Activated effector memory CD4-positive, alpha-beta T cell treated with anti-CD3 and anti-CD28 coated beads, Interleukin-2, amount 50 U/mL, for 16 hours (primary cell): ENCODE data around the gene AACS.
"Not testable (repeated sequence)": the region's sequence is repeated elsewhere in the genome, so short reads cannot be mapped to it uniquely, and the experiment has no call there.

Experiments used
- DNase-seq: peaks from one replicate; pipeline ENCODE4 v3.0.0-alpha.2; 2020

The AACS gene

DNA sequence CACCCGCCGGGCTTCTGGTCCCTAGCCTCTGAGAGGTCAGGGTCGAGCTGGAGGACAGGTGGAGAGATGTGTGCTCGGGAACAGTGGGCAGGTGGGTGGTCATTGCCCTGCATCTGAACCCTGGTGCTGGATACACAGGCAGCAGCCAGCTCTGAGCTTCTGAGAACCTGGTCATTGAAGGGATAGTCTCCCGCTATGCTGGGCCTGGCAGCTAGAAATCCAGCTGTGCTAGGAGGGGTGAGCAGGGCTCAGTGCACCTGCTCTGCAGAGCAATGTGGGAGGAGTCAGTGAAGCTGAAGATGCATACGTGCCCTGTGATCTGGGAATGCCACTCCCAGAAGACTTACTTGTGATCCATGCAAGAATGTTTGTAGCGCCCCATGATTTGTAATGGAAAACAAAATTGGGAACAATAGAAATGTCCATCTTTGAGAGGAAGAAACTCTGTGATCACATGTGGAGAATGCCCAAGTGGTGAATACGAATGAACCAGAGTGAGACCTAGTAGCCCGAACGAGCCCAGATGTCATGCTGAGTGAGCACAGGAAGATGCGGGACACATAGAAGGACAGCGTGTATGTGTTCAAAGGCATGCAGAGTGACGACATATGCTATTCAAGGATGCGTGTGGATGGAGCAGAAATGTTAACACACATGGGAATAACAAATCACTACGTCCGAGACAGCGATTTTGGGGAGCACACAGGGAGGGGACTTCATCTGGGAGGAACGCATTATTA lies 63.4 kb downstream of the AACS start:
- DNase-seq = no peak

DNA sequence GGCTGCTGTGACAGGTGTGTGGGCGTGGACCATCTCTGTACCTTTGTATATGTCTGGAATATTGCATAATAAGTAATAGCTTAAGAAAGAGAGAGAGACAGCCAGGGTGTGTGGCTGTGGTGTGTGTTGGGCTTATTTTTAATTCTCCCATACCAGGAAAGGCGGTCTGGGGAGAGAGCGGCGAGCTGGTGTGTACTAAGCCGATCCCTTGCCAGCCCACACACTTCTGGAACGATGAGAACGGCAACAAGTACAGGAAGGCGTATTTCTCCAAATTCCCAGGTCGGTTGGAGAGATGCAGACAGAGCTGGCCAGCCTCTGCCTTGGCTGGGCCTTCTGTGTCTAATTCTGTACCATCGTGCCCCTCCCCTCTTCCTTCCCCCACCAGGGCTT lies 63.9 kb downstream of the AACS start:
- DNase-seq = no peak

DNA sequence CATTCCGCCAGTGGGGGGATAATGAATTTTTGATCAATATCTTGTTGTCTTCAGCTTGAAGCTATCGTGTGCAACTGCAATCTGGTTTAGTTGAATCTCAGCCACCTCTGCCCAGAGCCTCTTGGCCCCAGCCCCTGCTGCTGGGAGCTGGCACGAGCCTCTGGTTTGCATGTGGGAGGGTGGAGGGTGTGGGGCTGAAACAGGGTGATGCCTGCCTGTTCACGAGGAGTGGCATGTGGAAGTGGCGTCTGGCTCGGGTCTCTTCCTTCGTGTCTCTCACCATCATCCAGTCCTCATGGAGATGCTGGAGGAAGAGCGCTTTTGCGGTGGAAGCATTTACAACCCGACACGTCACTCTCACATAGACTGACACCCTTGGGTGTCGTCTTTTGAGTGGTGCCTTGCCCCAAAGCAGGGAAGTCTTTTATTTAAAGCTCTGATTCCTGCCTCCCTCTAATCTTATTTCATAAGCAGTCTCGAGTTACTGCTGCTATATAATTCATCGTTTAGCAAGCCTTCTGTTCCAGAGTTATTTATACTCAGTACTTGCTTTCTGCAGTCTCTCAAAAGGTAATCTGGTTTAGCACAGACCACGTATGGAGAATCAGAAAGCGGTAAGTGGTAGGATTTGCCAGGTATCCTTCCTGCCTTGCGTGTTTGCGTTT lies 64.5 kb downstream of the AACS start:
- no peak for DNase-seq

DNA sequence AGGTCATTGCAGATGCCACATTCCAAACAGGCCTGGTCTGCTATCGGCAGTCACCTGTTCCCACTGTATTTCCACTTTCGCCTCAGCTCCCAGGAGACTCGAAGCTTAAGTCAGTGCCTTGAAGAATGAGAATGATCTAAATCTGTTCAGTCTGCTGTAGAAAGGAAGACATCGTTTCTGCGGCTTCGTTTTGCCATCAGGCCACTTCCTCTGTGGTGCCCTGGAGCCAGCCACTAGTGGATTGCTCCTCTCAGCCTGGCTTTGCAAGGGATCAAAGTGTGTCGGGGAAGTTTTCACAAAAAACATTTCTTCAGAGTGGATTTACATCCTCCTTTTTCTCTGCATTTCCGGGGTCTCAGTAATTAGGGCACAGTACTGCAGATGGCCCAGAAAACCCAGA lies 66.7 kb downstream of the AACS start:
- DNase-seq = no peak

DNA sequence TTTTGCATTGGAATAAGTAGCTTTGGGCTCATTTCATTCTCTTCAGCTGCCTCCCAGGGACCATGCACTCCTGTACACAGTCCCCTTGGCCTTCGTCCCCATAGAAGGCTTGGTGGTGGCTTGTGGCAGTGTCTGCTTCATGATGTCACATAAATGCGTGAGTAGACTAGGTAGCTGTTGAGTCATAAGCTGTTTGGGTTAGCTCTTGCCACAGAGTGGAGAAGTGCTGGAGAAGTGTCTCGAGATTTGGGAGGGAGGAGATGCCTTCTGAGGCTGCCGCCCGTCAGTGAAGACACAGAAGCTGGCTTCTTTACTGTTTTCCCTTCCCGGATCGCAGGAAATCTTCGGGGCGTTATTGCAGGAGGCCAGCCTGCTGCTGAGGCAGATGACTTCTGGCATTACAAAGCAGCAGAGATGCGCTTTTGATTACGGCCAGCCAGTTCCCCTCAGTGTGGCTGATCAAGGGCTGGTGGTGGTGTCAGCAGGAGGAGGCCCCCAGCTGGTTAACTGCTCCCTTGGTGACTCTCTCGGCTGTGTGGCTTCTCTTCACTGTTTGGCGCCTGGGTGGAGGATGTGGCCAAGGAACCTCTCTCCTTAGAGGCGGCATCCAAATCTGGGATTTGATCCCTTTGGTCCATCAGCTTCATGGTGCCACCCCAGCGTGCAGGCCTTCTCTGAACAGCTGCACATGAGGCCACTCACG lies 67.6 kb downstream of the AACS start:
- DNase-seq = no peak

DNA sequence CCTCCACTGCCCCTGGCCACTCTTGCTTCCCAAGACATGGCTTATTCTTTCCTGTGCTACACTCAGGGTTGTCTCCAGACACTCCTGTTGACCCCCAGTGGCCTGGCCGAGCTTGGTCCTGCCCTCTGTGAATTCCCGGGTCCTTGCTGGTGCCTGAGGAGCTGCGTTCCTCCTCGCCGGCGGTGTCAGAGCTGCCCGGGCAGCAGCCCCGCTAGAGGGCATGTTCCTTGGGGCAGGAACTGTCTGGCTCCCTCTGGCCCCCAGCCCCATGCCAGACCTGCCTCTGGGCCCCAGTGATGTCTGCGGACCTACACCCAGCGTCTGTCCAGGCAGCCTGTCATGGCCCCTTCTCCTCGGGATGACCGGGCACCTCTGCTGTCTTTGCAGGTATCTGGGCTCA lies 68.4 kb downstream of the AACS start:
- no peak for DNase-seq

DNA sequence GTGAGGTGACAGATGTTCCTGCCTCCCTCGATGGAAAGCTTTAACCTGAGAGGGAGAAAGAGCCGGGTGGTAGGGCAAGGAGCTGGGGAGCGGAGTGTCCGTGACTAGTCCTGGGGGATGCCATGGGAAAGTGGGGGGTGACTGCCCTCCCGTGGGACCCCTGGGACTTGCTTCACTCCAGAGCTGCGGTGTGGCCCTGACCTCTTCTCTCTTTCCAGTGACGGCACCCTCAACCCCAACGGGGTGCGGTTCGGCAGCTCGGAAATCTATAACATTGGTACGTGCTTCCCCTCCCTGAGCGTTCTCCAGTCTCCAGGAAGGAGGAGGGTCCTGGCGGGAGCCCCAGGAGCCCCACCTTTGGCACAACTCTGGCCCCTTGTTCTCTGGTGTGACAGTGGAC lies 69.3 kb downstream of the AACS start:
- DNase-seq = no peak

DNA sequence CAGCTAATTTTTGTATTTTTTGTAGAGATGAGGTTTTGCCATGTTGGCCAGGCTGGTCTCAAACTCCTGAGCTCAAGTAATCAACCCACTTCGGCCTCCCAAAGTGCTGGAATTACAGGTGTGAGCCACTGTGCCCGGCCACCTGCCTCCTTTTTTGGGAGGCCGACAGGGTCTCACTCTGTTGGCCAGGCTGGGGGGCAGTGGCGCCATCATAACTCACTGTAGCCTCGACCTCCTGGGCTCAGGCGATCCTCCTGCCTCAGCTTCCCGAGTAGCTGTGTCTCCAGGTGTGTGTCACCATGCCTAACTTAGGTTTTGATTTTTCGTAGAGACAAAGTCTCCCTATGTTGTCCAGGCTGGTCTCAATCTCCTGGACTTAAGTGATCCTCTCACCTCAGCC lies 70.7 kb downstream of the AACS start:
- DNase-seq = no peak

DNA sequence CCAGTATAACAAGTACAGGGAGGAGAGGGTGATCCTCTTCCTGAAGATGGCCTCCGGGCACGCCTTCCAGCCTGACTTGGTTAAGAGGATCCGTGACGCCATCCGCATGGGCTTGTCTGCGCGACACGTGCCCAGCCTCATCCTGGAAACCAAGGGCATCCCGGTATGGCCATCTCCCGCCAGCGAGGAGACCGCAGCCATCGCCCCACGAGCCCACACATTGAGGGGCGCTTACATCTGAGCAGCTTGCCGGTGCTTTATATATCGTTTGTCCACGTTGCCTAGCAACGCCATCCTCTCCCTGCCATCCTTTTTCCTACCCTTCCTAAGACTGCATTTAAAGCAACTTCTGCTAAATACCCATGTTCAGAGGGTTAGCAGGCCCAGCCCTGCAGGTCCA lies 71.5 kb downstream of the AACS start:
- no peak for DNase-seq

DNA sequence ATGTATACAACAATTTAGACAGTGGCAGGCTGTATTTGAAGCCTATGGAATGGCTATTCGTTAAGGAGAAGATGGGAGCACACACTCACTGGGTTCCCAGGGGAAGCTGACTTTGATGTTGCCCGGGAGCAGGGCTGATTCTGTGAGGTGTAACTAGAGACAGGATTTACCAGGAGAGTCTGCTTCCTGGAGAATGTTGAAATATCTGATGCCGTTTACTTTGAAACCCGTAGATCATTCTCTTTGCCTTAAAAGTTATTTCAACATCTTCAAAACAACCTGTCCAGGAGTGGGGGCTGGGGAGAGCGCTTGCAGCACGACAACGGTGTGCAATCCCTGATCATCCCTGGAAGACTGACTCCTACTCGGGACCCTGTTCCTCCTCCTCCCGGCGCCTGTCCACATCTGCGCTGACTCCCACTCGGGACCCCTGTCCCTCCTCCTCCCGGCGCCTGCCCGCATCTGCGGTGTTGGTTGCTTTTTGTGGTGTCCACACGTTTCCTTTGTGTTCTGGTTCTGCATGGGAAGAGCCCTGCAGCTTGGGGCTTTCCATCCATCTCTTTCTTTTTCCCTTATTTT lies 72.6 kb downstream of the AACS start:
- DNase-seq = no peak

DNA sequence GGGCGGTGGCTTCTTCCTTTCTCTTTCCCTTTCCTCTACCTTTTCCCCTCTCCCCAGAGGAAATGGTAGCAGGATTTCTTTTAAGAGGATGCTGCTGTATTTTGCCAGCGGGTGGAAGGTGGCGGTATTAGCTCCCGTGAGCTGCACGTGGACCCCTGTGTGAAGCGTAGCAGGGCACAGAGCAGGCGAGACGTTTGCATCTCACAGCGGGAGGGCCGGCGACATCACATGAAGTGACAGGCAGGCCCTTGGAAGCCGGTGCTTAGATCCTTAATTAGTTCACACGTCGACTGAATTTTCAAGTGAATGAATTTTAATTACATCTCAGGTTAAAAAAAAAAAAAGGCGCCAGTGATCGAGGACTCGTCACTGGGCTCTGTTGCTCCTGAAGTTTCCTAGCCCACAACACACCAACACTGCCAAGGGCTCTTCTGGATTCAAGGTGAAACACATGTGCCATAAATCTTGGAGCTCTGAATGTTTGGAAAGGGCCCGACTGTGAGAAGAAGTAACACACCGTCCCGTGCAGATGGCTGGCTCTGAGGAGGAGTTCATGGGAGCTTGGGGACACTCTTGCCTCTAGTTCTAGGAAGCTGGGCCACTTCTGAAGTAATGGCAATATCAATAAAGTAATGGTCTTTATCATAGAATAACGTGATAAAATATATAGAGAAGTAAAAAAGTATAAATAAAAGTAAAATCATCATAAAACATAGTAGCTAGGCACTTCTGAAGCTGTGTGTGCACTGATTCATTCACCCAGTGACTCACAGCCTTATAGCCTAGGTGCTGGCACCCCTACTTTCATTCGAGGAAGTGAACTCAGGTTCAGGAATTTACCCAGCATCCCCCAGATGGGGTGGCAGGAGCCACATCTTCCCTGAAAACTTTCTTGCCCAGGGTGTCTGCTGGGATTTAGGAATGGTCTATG lies 75.3 kb downstream of the AACS start:
- no peak for DNase-seq

DNA sequence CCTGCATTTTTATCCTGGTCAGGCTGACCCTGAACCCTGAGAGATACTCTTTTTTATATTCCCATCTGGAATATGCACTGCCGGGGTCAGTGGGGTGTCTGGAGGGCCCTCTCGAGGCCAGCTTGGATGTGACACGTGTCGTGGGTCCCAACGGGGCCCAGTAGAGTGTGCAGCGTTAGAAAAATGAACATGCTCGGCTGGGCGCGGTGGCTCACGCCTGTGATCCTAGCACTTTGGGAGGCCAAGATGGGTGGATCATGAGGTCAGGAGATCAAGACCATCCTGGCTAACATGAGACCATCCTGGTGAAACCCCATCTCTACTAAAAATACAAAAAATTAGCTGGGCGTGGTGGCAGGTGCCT lies 76.0 kb downstream of the AACS start:
- not testable (repeated sequence) for DNase-seq

DNA sequence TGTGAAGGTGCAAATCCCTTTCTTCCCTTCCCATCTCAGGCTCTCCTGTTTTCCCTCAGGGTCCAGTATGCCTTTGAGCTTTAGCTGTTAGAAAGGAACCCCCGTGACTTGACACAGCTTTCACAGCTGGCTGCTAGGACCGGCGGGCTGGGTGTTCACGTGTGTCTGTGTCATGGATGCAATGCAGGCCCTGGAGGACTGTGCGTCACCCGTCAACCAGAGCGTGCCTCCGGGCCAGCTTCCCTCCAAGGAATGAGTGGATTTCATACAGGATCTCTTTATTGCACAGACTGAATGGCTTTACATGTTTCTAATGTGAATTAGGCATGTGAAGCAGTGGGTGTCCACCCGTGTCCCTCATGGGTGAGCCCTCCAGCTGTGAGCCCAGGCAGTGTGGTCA lies 77.4 kb downstream of the AACS start:
- no peak for DNase-seq

DNA sequence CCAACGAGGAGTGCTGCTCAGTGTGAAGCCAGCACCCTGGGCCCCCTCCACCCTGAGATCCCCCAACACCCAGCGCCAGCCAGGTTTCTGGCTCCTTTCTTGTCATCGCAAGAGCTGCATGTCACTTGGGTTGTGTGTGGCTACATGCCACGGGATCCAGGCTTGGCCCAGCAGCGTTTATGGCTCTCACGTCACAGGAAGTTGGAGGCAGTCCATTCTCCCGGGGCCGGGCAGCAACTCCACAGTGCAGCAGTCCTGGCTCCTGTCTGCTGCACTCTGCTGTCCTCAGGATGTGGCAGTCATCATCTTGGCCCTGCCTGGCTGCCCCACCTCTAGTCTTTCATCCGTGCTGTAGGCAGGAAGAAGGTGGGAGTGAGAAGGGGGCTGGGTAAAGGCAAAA lies 78.3 kb downstream of the AACS start:
- DNase-seq = no peak

DNA sequence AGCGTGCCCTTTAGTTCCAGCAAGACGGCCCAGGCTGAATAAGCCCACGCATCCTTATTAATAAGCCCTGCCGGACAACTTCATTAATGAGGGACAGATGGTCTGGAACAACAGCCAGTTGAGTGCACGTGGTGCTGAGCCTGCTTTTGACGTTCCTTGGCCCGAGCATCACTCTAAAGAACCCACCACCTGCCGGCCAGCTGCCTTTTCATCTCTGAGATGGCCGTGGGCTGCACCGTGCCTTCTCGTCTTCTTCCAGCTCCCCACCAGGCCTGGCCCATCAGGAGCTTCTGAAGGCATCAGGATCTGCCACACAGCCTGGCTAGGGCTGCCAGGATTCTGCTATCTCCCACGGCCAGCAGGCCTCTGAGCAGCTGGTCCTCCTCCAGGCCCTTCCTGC lies 80.0 kb downstream of the AACS start:
- DNase-seq = no peak

DNA sequence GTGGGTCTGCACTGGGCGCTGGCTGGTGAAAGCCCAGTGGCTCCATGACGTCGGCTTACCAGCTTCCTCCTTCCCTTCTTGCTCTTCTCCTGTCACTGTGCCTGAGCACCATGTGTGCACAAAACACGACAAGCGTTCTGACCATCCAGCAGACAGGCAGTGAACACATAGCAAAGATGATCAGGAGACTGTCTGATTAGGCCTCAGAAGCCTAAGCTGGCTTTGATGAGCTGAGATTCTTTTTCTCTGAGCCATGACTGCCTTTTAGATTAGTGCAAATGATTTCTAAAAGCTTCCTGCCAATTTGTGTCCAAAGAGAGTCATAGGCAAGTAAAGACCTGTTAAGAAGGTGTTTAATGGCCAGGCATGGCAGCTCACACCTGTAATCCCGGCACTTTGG lies 83.1 kb downstream of the AACS start:
- no peak for DNase-seq

DNA sequence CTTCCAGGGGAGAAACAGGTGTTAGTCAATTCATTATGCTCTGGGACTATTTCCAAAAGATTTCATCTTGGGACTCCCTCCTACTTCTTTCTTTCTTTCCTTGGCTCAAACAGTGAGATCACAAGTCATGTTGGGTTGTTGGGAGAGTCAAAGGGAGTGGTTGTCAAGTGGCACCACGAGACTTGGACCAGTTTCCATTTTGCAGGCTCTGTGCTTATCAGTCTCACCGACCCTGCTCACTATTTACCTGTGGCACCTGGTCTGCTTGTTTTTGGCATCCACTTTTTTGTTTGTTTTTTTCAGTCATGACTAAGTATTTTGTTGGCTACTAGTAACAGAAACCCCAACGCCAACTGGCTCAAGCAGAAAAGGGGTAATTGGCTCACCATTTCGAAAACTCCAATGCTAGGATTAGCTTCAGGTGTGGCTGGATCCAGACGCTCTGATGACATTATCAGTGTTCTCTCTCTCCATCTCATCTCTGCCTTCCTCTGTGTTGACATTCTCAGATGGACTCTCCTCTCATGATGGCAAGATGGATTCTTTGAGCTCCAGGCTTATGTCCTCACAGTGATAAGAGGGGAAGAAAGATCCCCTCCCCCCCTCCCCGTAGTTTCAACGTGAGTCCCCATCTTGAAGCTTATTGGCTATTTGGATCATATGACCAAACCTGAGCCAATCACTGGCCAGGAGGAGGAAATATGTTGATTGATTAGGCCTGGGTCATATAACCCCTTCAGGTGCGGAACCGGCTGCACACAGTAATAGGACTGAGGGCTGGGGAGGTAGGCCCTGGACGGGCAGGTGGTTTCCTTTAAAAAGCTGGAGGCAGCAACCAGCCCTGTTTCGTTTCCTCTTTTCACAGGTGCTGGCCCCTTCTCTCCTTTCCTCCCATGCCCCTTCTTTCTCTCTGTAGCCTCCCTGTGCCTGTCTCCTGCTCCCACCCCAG lies 84.2 kb downstream of the AACS start:
- no peak for DNase-seq

DNA sequence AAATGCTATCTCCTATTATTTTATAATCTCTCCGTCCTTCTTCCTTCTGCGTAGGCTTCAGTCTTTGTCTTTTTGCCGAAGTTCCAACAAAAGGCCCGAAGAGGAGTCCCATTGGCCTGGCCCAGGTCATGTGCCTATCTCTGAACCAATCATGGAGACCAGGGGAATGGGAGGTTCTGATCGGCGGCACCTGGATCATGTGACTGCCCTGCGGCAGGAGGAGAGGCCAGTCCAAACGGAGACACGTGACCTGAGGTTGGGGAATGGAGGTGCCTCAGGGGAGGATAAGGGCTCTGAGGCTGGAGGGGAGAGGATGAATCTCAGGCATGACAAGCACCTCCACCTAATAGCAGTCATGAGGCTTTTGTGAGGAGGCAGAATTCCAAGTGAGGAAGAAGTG lies 86.0 kb downstream of the AACS start:
- no peak for DNase-seq

DNA sequence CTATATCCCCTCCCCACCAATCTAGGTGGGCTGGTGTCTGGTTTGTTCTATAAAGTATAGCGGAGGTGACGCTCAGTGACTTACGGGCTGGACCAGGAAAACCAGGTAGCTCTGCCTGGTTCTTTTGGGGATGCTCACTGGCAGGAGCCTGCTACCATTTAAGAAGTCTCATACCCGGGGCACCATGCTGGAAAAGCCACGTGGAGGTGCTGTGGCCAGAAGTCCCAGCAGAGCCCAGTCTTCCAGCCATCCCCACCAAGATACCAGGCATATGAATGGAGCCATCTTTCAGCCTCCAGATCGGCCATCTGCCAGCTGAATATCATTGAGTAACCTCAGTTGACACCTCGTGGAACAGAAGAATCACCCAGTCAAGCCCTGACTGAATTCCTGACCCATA lies 87.2 kb downstream of the AACS start:
- no peak for DNase-seq

DNA sequence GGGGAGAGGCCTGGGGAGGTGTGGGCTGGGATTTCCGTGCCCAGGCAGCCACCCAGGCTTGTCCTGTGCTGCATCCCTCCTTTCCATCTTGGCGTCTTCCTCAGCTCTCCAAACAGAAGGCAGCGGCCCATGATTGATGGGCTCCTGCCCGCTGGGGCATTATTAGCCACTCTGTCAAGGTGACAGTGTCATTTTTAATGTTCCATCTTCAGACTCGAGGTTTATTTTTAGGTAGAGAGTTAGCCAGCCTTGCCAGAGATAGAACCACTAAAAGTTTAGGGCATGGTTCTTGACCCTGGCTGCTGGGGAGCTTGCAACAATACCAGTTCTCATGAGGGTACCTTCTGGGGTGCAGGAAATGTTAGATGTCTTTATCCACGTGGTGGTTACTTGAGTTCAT lies 90.1 kb downstream of the AACS start:
- no peak for DNase-seq

DNA sequence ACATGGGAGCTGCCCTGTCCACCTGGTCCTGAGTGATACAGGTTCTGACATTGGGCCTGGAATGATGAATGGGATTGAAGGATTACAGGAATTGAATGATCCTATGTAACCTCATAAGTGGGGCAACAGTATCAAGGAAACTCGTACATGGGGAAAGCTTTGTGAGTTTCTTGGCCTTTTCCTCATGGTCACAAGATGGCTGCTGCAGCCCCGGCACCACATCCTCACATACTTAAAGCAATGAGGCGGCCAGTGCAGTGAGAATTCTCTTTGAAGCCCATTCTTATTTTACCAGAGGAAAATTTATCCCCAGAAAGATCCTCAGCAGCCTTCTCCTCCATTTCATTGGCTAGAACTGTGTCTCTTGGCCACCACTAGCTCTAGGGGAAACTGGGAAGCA lies 91.9 kb downstream of the AACS start:
- no peak for DNase-seq

DNA sequence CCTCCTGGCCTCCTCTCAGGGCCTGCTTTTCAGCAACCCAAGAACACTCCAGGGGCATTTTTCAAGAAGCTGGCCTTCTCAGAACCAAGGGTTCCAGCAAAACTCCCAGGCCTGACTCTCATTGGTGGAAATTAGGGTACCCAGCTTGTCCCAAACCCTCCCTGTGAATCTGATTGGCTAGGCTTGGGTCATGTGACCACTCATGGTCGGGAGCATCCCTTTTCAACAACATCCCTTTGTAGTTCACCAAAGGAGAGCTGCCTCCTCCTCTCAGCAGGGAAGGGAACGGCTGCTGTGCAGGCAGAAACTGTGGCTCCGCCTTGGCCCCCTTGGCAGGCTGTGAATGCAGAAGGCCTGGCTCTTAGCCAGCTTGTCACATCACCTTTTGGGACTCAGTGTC lies 94.5 kb downstream of the AACS start:
- no peak for DNase-seq
